OCI-LY1 (cell line): ENCODE results near the gene ASB12.

Experiments
- H2AFZ ChIP-seq: fragments of 200-600 bp; sonication (generic), shearing (Covaris generic); 2 replicates; pipeline ENCODE4 v1.6.0; 2014; ENCODE audit warnings: antibody characterized with exemption, mild to moderate bottlenecking, low read length
- H3F3A ChIP-seq: fragments of 200-600 bp; sonication (generic), shearing (Covaris generic); 2 replicates; pipeline ENCODE4 v1.6.0; 2014; ENCODE audit warnings: mild to moderate bottlenecking, antibody characterized with exemption, low read length, moderate library complexity; ENCODE audit not compliant: insufficient read depth
- H3K27ac ChIP-seq: fragments of 200-600 bp; sonication (generic); 2 replicates; pipeline ENCODE4 v1.5.1; 2014; ENCODE audit warnings: low read length, mixed run types, mild to moderate bottlenecking, low read depth; ENCODE audit not compliant: poor library complexity, severe bottlenecking
- H3K27me3 ChIP-seq: fragments of 200-600 bp; sonication (generic); 2 replicates; pipeline ENCODE4 v1.6.0; 2014; ENCODE audit warnings: antibody characterized with exemption, mild to moderate bottlenecking, low read length, moderate library complexity; ENCODE audit not compliant: insufficient read depth
- H3K36me3 ChIP-seq: fragments of 200-600 bp; sonication (generic); 2 replicates; pipeline ENCODE4 v1.6.1; 2014; ENCODE audit warnings: mild to moderate bottlenecking, antibody characterized with exemption, low read length, moderate library complexity, mixed read lengths; ENCODE audit not compliant: insufficient read depth
- H3K4me1 ChIP-seq: fragments of 200-600 bp; sonication (generic); 2 replicates; pipeline ENCODE4 v1.5.1; 2014; ENCODE audit warnings: mild to moderate bottlenecking, low read length, moderate library complexity; ENCODE audit not compliant: insufficient read depth, severe bottlenecking
- H3K4me2 ChIP-seq: fragments of 200-600 bp; sonication (generic), shearing (Covaris generic); 2 replicates; pipeline ENCODE4 v1.6.1; 2014; ENCODE audit warnings: low read length
- H3K4me3 ChIP-seq: fragments of 200-600 bp; sonication (generic); 2 replicates; pipeline ENCODE4 v1.5.1; 2014; ENCODE audit warnings: low read length, low read depth, mild to moderate bottlenecking, mixed read lengths; ENCODE audit not compliant: poor library complexity, severe bottlenecking
- H3K79me2 ChIP-seq: fragments of 200-600 bp; shearing (Covaris generic); 2 replicates; pipeline ENCODE4 v1.6.1; 2016; ENCODE audit warnings: mixed run types, low read length, mixed read lengths; ENCODE audit not compliant: insufficient read depth
- H3K9ac ChIP-seq: fragments of 200-600 bp; sonication (generic), shearing (Covaris generic); 2 replicates; pipeline ENCODE4 v1.6.1; 2014; ENCODE audit warnings: mild to moderate bottlenecking, low read length, mixed read lengths
- H3K9me2 ChIP-seq: fragments of 200-600 bp; sonication (generic), shearing (Covaris generic); 2 replicates; pipeline ENCODE4 v1.6.1; 2014; ENCODE audit warnings: low read depth, mild to moderate bottlenecking, low read length, mixed read lengths
- H3K9me3 ChIP-seq: fragments of 200-600 bp; shearing (Covaris generic); 2 replicates; pipeline ENCODE4 v1.6.1; 2014; ENCODE audit warnings: low read length, mixed read lengths
- H4K20me1 ChIP-seq: fragments of 200-600 bp; sonication (generic), shearing (Covaris generic); 2 replicates; pipeline ENCODE4 v1.6.0; 2016; ENCODE audit warnings: mild to moderate bottlenecking, low read length; ENCODE audit not compliant: insufficient read depth
- EZH2 ChIP-seq: fragments of 200-600 bp; sonication (generic), shearing (Covaris generic); IDR thresholded peaks from 2 replicates; pipeline ENCODE4 v1.8.0; 2017; ENCODE audit warnings: borderline replicate concordance, mixed run types, mild to moderate bottlenecking, antibody characterized with exemption, low read length, moderate library complexity, mixed read lengths
- TF ChIP-seq, protein P1 (sequence below): fragments of 200-600 bp; sonication (generic), shearing (Covaris generic); IDR thresholded peaks from 2 replicates; pipeline ENCODE4 v1.5.1; 2017; ENCODE audit warnings: mild to moderate bottlenecking, antibody characterized with exemption, low read length, moderate library complexity, mixed read lengths

ASB12 gene

DNA sequence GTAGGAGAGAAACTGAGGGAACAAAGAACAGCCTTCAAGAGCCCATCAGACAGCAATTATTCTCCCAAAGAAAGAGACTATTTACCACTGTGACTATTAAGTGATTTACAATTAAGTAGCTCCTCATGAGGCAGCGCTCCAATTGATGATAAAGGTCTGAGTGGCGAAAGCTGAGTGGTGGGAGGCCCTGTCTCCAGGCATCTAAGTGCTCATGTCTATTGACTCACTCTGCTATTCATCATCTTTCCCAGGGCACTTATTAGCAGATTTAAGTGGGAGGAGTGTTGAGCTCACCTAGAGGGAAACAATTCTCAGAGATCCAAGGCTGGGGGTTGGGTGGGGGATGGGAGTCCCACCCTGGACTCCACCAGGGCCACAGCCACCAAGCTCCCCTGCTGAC lies 48.2 kb downstream of the ASB12 start:
- no peaks in the 10 kb centered on the region for H3K4me1 ChIP-seq
- no peaks in the 10 kb centered on the region for H3K9me2 ChIP-seq
- no peaks in the 10 kb centered on the region for H4K20me1 ChIP-seq
- H3K4me3 ChIP-seq = no peak overlapping the region
- H3K4me2 ChIP-seq = no peak overlapping the region
- TF ChIP-seq, protein P1, sequence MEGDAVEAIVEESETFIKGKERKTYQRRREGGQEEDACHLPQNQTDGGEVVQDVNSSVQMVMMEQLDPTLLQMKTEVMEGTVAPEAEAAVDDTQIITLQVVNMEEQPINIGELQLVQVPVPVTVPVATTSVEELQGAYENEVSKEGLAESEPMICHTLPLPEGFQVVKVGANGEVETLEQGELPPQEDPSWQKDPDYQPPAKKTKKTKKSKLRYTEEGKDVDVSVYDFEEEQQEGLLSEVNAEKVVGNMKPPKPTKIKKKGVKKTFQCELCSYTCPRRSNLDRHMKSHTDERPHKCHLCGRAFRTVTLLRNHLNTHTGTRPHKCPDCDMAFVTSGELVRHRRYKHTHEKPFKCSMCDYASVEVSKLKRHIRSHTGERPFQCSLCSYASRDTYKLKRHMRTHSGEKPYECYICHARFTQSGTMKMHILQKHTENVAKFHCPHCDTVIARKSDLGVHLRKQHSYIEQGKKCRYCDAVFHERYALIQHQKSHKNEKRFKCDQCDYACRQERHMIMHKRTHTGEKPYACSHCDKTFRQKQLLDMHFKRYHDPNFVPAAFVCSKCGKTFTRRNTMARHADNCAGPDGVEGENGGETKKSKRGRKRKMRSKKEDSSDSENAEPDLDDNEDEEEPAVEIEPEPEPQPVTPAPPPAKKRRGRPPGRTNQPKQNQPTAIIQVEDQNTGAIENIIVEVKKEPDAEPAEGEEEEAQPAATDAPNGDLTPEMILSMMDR = no peak
- TF ChIP-seq EZH2 = no peak
- H3K9me3 ChIP-seq = no peaks in the 10 kb centered on the region
- no peaks in the 10 kb centered on the region for H3K36me3 ChIP-seq
- H2AFZ ChIP-seq = no peak overlapping the region
- H3K27me3 ChIP-seq = no peaks in the 10 kb centered on the region
- H3K27ac ChIP-seq = no peak overlapping the region
- H3K9ac ChIP-seq = no peak overlapping the region
- no peaks in the 10 kb centered on the region for H3F3A ChIP-seq
- H3K79me2 ChIP-seq = no peaks in the 10 kb centered on the region

DNA sequence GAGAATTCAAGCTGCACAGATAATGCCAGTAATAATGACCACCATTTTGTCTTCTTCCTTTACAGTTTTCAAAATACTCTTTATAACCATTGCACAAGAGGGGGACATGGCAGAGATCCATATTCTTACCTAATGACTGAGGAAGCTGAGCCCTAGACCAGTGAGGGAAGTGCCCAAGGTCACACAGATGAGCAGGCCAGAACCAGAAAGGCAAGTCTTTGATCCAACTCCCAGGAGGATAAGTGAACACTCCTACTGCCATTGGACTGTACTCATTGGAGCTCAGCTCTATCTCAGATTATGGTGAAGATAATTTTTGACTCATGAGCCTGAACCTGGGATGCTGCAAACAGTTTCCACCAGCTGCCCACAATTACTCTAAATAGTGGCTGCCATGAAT lies 53.5 kb downstream of the ASB12 start:
- Histone ChIP-seq H3K9ac (no peak overlapping the region), H3F3A (no peaks in the 10 kb centered on the region), H3K9me3 (no peaks in the 10 kb centered on the region), H2AFZ (no peak overlapping the region), H3K9me2 (no peaks in the 10 kb centered on the region), H3K36me3 (no peaks in the 10 kb centered on the region), H3K4me3 (no peak overlapping the region), H3K27me3 (no peaks in the 10 kb centered on the region), H4K20me1 (no peaks in the 10 kb centered on the region), H3K4me2 (no peak overlapping the region), H3K4me1 (no peaks in the 10 kb centered on the region), H3K27ac (no peak overlapping the region), H3K79me2 (no peaks in the 10 kb centered on the region)
- TF ChIP-seq EZH2 = no peak
- TF ChIP-seq, protein P1 = no peak
